ENCODE measurements around the gene PRPF18.

Gene PRPF18

DNA sequence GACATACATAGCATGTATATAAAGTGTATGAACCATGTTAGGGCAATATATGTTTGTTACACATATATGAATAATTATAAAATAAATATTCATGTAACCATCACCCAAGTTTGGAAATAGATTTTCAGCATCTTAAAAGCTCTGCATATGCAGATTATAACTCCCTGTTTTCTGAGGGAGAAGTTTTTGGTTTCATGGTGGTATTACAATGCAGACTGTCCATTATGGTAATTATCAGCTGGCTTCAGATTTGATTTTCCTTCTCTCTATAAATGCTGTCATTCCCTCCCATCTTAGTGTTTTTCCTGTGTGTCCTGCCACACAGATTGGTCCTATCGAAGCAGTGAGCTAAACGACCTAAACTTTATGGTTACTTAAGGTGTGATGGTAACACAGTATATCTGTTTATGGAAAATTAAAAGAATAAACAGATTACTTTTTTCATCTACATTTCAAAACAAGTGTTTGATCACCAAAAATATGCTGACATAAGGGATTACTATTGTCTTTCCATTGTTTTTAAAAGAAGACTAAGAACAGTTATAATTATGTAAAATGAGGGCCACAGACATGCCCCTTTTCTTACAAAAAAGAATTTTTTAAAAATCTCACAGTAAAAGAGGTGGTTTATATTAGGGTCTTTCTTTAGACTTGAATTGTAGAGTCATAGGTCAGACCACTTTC is 17.7 kb downstream of the PRPF18 start:
- DNase-seq (ENCODE audit: low spot score) = no peak

DNA sequence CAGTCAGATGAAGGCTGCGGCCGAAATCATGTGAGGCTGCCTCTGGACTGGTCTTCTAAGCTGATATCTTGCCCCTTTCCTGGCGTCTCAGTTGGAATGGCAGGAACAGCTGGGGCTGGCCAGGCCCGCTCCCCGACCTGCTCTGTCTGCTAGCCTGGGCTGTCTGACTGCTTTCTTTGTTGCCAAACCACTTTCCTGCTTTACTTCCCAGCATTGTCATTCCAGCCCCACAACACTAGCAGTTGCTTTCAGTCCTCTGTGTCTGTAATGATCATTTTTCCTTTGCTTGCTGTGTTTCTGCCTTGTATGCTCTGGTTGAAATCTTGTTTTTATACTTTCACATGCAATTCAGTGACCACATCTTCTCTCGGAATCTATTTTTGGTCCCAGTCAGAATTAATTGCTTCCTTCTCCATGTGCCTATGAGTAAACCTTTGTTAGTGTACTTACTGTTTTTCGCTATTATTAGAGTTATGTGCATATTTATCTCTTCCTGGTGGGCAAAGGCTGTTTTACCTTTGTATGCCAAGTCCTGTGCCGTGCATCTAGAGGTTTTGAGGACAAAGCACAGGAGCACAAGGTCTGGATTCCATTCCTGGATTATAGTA is 21.6 kb downstream of the PRPF18 start:
- no peak for DNase-seq (ENCODE audit: low spot score)

DNA sequence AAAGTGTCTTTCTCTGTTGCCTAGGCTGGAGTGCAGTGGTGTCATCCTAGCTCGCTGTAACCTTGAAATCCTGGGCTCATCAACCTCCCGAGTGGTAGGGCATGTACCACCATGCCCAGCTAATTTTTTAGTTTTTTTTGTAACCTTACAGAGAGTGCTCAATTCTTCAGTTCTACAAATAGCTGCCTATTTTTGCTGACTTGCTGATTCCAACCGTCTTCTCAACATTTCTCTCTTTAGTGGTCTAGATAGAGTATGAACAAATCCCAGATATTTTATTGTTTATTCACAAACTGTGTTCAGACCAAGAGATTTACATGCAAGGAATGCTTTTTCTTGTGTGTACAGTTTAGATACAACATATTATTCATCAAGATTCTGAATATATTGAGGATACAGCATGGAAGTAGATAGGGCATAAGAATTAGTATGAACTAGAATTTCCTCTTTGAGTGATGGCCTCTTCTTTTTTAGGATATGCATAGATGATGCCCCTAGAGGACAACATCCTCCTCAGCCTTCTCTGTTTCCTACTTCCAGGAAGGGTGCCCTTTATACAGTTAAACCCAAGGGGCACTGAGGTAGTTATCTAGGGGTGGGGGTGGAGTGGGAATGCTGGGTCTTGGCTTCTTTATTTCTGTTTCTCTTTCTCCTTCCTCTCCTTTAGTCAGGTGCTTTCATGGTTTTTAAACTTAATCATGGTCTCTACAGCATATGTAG is 26.0 kb downstream of the PRPF18 start:
- no peak for DNase-seq (ENCODE audit: low spot score)

DNA sequence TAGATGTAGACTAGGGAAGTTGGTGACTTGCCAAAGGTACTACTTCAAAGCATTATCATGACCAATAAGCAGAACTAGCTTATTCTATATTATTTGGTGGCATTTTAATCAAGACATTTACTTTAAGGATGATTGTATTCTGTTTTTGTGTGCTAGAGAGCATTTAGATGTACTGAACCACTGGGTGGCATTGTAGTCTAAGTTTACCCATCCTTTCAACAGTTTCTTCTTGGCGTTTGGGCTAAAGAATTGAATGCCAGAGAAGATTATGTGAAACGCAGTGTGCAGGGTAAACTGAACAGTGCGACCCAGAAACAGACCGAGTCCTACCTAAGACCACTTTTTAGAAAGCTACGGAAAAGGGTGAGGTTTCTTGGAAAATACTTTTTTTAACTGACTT is 26.8 kb downstream of the PRPF18 start:
- DNase-seq (ENCODE audit: low spot score) = no peak

DNA sequence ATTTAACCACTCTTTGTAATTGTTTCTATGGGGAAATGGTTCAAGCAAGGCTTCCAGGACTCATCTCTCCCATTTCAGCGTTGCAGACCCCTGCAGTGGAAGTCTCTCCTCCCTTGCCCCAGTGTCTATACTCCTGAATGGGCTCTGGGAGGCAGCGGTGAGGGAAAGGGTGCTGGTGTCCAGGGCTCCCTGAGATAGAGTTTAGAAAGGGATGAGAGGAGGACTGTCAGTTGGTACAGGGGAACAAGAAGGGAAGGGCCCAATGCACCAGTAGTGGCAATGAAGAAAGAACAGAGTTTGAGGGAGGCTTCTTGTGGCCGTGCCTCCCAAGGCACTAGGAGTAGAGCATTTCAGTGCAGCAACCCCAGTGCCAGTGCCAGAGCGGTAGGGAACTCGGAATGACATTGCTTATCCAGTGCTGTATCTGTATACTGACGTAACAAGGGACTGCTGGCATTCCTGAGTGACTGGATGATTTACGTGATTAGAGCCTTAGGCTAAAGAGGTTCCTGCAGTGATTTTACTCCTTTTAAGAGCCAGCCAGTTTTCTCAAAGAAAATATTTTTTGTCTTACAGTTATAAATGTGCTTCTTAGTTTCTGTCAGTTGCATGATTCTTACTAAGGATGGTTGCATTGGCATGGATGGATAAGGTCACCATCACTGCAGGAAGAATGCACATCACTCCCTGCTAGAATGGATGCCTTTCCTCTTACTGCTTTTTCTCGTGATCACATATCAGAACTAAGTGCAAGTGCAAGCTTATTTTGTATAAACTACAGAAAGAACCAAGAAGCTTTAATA is 28.0 kb downstream of the PRPF18 start:
- no peak for DNase-seq (ENCODE audit: low spot score)

DNA sequence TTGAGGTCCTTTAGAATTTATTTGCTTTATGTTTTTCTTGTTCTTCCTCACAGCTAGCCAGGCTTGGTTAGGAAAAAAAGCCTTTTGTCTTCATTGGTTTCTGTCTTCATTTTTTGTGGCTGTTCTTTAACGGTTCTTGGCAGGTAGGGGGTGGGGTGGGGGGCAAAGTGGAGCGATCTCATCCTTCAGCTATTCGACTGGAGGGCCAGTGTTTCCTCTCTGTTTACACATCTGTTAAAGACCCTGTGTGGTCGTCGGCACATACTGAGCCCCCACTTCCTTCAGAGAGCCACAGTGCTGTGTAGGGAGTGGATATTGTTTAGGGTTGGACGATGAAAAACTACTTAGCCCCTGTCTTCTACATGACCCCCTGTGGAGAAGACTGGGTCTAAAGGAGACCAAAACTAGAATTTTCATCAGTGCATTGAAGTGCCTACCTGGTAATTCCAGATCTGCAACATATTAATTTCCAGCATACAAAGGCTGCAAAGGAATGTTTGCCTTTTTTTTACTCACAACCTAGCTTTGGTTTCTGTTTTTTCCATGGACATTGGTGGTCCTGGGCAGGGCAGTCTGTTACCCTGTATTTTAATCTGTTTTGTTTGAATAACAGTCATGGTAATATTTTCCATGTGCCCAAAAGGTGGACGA is 29.0 kb downstream of the PRPF18 start:
- no peak for DNase-seq (ENCODE audit: low spot score)

DNA sequence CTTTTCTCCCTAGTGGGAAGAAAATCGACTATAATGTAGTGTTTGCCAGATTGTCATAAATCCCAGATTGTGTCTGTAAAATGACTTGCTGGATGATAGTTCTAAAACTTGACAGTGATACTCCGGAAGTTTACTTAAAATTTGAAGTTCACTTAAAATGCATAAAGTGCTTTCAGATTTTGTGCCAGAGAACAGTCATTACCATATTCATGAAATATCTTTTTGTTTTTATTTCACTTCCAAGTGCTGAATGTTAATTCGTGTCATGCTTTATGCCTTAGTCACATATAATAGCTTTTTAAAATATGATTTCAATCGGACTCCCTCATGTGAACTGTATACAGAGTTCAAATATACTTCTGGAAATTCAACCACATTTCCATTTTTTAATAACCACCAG is 30.4 kb downstream of the PRPF18 start:
- DNase-seq (ENCODE audit: low spot score) = no peak

DNA sequence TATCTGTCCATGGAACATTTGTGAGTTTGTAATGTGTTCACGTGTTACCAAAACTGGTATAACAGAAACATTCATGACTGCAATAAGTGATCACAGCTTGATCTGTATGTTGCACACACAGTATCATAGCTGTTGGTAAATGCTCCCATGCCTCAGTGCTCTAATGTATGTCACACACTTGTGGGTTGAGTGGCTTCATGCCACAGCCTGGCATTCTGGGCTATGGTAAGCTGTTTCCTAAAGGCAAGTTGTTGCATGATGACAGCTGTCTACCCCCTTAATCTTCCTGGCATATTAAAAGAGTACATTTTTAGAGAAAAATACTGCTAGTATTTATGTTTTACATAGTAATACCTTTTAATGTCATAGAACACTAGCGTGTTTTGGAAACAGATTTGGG is 35.2 kb downstream of the PRPF18 start:
- no peak for DNase-seq (ENCODE audit: low spot score)

DNA sequence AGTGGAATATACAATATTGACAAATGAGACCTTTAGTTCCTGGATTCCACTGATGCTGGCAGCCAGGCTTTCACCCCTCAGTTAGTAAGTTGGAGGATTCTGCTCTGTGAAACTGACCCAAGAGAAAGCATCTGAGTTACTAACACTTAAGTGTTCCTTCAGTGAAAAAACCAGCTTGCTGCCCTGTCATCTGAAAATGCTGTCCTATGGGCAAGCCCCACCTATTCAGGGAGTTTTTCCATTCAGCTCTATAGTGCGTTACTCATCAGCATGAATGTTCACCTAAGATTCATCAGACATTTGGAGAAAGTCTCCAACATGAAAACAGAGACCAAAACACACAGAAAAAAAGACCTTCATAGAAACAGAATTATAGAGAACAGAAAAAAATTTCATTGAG is 37.9 kb downstream of the PRPF18 start:
- DNase-seq (ENCODE audit: low spot score) = no peak

DNA sequence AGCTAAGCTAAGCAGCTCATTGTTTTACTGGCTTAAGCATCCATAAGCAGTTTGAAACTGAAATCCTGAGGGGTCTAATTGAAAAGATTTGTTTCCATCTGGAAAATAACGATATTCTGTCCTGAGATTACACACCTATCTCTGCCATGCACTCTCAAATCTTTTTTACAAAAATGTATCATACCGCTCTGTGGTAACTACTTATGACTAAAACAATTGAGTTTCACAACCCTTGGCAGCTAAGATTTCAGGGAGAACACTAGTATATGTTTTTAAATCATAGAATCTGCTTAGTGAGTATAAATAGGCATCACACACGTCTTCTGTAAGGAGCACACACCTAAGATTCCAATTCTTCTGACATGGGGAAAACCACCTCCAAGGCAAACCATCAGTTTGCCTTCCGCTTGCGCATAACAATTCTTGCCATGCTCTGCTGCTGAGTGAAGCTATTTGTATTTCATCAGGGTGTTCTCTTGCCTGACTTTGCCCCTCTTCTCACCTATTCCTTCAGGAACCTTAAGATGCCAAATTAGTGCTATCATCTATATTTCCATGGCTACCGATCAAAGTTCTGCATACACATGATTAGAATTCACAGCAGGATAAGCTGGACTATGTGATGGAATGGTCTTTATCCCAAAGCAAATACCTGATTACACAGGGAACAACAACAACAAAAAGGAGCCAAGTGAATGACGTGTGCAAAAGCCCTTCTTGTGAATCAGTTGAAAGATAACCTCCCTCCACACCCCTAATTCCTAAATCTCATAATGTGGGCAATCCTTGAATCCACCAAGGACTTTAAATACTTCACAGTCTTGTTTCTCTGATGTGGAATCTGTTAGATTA is 40.9 kb downstream of the PRPF18 start:
- no peak for DNase-seq (ENCODE audit: low spot score)

DNA sequence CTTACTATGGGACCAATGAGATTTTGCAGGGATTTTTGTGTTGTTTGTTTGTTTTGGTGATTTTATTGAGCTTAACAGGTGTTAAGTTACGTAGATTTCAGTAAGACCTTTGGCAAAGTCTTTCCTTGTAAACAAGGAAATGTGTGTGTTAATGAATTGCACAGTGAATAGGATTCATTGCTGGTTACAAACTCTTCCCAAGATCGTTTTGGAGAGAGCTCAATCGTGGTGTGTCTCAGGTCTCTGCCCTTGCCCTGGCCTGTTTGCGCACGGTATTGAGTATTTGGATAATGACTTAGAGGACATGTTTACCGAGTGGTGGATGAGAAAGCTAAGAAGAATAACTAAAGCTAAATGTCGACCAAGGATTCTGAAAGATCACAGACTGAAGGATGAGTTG is 41.9 kb downstream of the PRPF18 start:
- DNase-seq (ENCODE audit: low spot score) = no peak

DNA sequence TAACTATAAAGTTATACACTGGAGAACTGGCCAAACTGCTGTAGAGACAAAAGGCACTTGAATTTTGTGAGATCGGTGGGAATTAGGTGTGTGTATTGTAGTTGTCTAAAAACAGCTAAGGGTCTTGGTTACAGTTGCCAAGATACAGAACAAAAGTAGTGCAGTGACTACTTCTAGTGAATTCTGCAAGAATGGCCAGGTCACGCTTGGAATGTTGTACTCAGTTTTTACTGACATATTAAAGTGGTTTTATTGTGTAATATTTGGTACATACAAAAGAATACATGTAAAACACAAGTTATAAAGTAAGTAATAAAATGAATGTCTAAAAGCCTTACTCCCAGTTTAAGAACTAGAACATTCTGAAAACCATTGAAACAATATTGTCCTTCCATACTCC is 42.4 kb downstream of the PRPF18 start:
- DNase-seq (ENCODE audit: low spot score) = no peak

DNA sequence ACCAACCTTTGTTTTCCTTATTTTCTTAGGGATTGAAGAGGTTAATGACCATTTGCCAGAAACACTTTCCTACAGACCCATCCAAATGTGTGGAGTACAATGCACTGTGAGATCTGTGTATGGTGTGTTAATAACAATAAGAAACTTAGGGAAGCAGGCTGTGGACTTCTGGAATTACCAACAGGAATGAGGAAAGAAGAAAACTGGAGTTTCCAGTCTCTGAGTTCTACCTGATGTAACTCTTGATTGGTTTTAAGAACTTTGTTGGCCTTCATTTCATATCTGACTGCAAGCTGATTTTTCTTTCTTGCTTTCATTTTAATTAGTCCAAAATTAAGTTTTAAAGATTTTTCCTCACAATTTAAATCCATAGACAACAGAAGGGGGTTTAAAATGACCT is 43.5 kb downstream of the PRPF18 start:
- DNase-seq (ENCODE audit: low spot score) = no peak

DNA sequence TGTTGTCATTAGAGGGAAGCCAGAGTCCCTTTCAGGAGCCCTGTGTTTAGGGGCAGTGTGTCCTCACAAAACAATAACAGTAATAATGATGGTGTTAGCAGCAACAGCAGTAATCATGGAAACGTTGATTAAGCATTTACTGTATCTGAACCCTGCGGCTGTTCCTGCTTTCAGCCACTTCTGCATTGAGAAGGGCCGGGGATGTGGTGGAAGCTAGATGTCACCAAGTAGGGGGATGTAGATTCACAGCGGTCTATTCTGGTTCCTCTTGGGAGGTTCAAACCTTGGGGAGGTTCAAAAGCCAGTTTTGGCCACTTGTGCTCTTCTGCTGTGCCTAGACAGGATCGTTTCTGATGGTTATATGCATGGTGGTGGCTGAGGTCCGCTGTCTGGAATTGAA is 44.8 kb downstream of the PRPF18 start:
- DNase-seq (ENCODE audit: low spot score) = no peak

DNA sequence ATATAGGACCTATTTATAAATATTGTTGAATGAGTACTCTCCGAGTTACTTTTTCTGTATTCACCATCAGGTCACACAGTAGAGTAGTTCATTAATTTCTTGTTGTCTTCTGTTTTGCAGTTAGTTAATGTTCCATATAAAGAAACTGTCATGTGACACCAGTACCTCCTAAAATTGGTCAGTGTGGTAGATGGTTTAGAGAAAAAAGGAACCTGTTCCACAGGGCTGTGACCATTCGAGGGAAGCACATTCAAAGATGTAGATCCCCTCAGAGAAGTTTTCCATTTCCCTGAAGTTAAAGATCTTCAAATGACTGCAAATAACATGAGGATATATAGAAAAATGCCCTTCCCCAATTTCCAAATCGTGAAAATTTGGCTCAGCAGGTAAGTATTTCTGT is 45.7 kb downstream of the PRPF18 start:
- DNase-seq (ENCODE audit: low spot score) = no peak

DNA sequence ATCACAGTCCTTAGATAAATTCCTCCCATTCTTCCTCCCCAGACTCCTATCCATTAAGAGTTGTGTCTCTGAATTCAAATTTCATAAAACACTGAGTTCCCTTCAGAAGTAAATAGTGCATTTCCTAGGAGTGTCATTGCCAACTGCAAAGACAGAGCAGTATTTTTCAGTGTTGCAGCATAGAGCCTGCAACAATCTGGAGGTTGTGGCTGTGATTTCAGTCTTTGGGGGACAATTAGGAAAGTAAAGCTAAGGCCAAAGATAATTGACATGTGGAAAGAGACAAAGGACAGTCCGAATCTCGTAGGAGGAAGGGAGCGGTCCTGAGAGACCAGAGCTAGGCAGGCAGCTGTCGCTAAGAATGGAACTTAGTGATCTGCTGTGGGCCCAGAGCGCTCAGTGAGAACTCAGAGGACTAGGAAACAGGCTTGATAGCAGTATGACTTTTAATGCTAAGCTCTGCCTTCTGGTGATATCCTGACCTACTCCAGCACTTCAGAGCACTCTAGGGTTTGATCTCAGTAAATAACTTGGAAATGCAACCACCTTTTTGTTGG is 46.2 kb downstream of the PRPF18 start:
- no peak for DNase-seq (ENCODE audit: low spot score)

DNA sequence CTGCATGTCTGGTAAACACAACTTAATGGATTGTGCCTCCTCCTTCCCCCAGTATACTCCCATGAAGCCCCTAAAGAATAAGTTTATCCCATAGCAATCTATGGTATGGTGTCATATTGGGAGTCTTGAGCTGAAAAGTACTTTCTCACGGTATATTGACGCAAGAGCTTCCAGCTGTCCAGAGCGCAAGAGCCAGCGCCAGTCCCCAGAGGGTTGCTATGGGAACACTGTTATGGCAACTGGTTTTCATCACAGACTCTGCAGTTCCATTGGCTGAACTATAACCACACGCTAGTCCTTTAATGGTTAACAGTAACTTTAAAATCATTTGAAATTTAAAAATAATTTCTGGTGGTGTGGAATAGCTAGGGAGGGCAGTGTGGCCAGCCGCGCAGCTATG is 46.9 kb downstream of the PRPF18 start:
- DNase-seq (ENCODE audit: low spot score) = no peak

DNA sequence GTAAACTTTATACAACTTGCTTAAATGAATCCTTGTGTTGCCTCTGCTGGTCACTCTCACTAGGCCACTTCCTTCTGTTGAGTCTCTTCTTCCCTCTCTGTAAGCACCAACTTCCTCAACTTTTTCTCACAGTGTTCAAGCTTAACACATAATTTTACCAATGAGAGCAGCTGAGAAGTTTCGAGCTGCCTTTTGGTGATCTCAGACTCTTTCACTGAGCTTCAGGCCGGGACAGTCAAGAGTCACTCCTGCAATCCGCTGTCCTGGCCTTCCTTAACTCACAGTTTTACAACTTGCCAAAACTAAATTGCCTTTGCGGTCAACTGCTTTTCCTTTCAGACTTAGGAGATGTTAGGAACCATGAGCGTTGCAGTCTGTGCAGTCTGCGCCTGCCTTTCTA is 47.4 kb downstream of the PRPF18 start:
- DNase-seq (ENCODE audit: low spot score) = no peak

DNA sequence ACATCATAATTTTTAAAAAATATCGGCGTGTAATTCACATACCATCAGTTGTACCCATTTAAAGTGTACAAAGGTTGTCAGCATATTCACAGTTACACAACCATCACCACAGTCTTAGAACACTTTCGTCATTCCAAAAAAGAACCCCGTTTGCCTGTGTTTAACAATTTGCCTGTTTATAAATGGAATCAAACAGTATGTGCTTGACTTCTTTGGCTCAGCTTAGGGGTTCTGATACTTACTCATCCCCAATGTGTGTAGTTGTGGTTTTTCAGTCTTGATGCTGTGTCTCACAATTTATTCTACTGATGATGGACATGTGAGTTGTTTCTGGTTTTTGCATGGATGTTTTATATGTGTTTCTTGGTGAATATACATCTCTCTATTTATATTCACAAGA is 50.0 kb downstream of the PRPF18 start:
- no peak for DNase-seq (ENCODE audit: low spot score)

DNA sequence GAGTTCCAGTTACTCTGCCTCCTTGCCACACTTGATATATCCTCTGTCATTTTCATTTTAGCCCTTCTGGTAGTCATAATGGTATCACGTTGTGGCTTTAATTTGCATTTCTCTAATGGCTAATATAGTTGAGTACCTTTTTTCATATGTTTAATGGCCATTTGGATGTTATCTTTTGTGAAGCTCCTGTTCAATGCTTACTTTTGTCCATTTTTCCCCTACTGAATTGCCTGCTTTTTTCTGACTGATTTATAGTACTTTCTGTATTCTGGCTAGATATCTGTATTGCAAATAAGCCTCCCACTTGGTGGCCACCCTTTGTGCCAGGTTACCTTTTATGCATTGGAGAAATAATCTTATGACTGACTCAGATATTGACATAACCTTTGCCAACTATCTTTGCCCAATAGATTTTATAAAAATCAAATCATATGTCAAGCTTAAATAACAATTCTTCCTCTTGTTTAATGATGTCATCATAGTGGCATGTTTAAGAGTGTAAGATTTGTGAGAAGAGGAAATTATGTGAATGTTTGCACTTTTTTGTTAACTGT is 50.6 kb downstream of the PRPF18 start:
- no peak for DNase-seq (ENCODE audit: low spot score)

DNA sequence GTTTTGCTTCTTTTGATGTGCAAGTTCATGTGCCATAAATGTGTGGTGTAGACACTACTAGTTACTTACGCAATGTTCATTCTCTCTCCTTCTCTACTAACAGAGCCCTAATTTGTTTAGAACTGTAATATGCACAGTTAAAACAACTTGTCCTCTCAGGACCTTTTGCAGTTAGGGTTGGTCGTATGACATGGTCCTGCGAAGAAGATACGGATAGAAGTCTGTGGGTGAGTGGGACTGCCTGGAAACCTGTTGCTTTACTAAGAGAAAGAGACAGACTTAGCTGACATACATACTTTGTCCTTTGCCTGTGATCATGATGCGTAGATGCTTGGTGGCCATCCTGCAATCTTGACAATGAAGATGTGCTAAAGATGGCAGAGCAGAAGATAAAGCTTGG is 51.1 kb downstream of the PRPF18 start:
- no peak for DNase-seq (ENCODE audit: low spot score)
